ENCODE data around the gene DDR2.

DDR2 gene

GRCh38 chr1:162701286-162701685 is 69.0 kb downstream of the DDR2 start:
- DNase-seq = no peak

- DNase-seq = no peak
Measured at GRCh38 chr1:162702628-162703027, 70.4 kb downstream of the DDR2 start.

- DNase-seq = no peak
Measured at GRCh38 chr1:162703708-162704107, 71.4 kb downstream of the DDR2 start.

- DNase-seq = no peak
Measured at GRCh38 chr1:162704673-162705424, 72.6 kb downstream of the DDR2 start.

DNA sequence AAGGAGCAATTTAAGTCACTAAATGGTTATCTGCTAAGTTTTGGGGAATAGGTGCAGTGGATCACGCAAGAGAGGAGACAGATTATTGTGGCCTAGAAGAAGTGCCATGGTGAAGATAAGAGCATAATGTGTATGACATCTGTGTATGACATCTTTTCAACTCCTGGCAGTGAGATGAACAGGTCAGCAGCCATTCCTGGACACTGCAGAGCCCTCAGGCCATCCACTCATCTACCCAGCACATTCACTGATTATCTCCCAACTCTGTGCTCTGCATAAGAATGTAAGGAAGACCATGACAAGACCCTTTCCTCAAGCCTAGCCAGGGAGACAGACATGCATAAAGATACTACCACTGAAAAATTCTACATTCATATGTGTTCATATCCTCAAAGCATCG is 73.7 kb downstream of the DDR2 start:
- DNase-seq = no peak

DNA sequence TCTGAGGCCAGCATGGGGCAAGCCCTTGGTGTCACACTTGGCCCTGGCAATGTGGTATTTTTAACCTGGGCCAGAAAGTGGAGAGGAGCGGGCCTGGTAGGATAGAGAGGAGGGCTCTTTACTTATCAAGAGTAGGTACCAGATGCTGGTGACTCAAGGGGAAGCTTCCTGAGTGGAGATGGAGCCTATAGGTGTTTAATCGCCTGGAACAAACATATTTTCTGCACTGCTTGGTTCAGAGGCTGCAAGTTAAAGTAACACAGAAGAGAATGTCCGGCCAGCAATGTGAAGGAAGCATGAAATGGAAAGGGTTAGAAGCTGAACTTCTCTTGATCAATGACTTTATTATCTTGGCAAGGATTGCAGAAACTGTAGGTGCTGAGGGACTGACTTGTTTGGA is 74.3 kb downstream of the DDR2 start:
- no peak for DNase-seq

DNA sequence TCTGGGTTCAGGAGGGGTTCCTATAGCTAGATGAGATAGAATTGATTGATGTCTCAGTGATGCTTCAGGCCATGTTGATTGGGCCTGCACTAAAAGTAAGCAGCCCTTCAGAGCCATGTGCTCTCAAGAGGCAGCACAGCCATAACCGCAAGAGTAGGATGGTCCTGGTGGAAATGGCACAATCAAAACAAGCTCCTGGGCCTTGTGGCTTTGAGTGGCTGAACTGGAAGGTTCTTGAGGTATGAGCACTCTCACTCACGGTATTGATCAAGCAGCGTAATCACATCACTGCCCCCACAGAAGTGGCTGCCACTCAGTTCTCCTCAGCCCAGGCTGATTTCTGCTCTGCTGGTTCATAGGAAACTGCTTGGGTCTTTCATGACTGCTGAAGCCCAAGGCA is 76.0 kb downstream of the DDR2 start:
- DNase-seq = no peak

DNA sequence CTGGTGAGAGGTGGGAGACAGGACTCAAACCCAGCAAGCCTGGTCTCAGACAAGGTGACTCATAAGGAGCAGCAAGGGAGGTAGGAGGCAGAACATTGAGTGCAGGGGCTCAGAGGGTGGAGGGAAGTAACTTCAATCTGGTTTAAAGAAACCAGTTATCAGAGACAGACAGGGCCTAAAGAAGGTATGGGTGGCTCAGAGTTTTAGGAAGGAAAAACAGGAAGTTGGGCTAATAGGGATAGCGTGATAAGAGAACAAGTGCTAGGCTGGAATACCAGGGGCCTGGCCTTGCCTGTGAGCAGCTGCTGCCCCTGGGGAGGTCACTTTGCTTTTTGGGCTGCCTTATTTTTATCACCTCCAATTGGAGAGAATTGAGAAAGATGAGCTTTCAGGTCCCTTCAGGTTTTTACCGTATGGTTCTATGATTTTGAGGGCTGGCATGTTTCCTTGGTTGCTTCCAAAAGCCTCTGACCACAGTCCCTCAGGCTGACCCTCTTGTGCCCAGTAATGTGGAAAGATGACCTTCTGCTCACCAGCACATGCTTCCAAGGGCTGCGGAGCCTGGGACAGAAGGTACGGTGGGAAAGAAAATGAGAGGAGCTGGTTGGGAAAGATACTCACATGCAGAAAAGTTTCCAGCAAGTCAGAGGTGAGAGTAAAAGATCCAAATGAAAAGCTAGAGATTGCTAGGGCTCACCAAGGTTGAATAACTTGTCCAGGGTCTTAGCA is 77.0 kb downstream of the DDR2 start:
- no peak for DNase-seq

DNA sequence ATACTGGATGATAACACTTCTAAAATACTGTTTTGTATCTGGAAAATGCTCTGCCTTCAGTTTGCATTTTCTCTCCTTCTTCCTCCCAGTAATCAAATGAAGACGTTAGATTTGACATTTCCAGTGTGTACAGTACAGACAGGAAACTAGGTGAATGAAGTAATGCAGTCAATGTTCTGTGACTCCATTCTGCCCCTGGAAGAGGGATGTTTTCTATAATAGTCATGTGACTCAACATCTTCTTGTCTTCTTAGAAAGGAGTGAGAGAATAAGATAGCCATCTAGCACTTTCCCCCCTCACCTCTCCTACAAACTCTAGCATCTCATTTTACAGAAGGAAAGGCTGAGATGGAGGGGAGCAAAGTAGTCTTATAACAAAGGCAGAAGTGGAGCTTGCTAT is 77.6 kb downstream of the DDR2 start:
- no peak for DNase-seq

GRCh38 chr1:162710345-162710744 is 78.1 kb downstream of the DDR2 start:
- DNase-seq = no peak

GRCh38 chr1:162710780-162711465 is 78.7 kb downstream of the DDR2 start:
- no peak for DNase-seq

DNA sequence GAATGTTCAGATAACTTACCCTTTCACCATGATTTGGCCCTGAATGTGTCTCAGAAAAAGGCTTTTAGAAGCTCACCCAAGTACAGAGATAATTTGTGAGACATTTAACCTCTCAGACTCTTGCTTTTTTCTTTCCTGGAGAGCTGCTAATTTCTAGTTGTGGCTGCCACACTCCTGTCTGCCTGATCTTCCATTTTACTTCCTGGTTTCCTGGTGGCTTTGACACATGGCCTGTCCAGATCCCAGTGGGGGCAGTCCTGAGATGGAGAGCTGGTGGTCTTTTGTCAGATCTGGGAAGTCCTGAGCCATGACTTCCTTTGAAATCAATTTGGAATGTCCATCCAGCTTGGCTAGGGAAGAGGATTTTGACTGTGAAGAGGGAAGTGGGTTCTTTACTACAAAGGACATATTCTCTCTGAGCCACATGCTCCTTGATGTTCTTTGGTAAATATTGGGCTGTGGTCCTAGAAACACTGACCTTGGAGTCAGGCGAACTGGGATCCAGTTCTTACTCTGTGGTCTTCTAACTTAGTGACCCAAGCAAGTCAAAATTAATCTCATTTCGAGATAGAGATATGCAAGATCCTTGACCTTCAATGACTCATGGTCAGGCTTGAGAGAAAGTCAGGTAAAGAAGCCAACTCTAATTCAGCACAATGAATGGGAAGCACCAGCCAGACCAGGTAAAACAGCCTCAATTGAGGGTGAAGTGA is 80.2 kb downstream of the DDR2 start:
- DNase-seq = no peak

DNA sequence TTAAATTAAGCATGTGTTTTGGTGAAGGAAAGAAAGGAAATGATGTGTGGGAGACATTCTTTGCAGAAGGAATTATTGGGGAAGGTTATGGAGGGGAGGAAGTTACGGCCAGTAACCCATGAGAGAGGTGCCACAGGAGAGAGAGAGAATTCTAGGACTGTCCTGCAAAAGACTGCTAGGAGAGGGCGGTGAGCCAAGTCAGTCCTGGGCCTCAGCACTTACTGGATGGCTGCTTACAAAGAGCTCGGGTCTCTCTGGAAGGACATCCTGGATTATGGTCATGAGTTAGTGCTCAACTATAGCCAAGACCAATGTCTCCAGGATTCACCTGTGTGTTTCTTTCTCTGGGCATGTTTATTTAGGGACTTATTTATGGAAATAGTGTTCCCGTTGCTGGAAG is 83.9 kb downstream of the DDR2 start:
- DNase-seq = no peak

GRCh38 chr1:162716552-162716951 is 84.3 kb downstream of the DDR2 start:
- DNase-seq = no peak

GRCh38 chr1:162717548-162718184 is 85.4 kb downstream of the DDR2 start:
- no peak for DNase-seq

- no peak for DNase-seq
Measured at GRCh38 chr1:162719678-162720077, 87.4 kb downstream of the DDR2 start.

DNA sequence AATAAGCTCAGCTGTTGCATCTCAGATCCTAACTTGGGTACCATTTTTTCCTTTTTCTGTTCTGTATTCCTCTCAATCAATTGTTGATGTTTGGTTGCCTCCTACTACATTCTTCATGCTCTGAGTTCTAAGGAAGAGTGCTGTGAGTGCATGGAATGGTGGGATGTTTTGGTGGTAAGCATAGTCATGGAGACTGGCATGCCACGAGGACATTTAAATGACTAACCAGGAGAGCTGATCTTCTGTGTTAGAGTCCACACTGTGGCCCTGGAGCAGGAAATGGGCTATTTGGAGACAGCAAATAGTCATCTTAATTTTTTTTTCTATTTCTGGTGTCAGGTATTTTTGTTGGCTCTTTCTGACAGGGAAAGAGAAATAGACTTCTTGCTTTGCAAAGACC is 88.7 kb downstream of the DDR2 start:
- DNase-seq = no peak

- no peak for DNase-seq
Measured at GRCh38 chr1:162721471-162721870, 89.2 kb downstream of the DDR2 start.

- no peak for DNase-seq
Measured at GRCh38 chr1:162722036-162722435, 89.8 kb downstream of the DDR2 start.

DNA sequence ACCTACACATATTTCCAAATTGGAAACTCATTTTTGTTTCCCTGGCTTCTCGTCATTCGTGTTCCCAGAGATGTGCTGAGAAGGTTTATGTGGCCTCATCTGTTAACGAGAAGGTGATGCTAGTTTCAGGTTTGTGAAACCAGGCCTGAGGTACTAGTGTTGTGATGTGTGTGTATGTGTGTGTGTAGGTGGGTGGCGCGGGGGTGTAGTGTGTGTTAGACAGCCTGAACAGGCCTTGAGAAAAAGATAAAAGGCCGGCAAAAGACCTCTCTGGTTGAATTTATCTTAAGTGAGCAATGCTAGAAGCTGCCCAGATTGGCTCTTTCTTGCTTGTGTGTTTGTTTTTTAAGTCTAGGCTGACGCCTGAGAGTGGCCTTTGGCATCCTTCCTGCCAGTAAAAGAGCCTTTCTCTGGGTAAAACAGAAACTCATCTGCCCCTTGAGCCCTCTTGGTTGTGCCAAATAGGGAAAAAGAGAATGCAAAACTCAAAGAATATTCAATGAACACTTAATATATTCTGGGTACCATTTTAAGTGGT is 92.4 kb downstream of the DDR2 start:
- DNase-seq = no peak

DNA sequence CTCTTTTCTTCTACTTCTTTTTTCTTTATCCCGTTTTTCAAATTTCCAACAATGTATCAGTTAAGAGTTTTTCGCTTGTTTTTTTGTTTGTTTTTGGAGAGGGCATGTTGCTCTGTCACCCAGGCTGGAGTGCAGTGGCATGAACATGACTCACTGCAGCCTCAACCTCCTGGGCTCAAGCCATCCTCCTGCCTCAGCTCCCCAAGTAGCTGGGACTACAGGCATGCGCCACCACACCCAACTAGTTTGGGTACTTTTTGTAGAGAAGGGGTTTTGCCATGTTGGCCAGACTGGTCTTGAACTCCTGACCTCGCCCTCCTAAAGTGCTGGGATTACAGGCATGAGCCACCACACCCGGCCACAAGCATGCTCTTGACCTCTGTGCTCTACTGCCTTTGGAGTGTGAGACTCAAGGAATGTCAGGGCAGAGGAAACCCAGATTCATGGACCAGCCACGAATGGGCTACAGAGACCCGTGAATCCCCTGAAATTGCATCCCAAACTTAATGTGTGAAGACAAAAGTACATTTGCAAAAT is 93.1 kb downstream of the DDR2 start:
- no peak for DNase-seq

DNA sequence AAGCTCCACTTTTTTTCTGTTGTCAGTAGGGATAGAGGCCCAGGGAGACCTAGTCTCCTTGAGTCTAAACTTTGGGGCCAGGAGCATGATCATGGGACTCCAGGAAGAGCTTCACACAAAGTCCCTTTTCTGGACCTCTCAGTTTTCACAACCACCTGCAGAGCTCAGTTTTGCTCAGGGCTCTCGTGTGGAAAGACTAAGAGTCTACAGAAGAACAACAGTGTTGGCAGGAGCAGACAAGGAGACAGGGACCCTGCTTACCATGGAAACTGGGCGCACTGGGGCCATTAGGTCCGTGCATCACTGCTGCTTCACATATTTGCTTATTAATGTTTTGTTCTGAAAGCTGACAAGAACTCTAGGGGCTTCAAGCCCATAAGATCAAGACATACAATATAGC is 94.3 kb downstream of the DDR2 start:
- DNase-seq = no peak
